Breast epithelium (tissue), 3 donors: ENCODE data around the gene VGLL4.

ENCODE experiments used
- CTCF ChIP-seq, 3 donors: fragments of 450-650 bp; IDR thresholded peaks; one replicate each; pipeline ENCODE4 v1.5.1; 2016 to 2017; ENCODE audit warnings: antibody characterized with exemption in 3 of 3, mild to moderate bottlenecking in 3 of 3, moderate library complexity in 3 of 3
- POLR2A ChIP-seq: fragments of 450-650 bp; IDR thresholded peaks from one replicate; pipeline ENCODE4 v1.6.1; 2016; ENCODE audit warnings: antibody characterized with exemption, mild to moderate bottlenecking, moderate library complexity

DNA sequence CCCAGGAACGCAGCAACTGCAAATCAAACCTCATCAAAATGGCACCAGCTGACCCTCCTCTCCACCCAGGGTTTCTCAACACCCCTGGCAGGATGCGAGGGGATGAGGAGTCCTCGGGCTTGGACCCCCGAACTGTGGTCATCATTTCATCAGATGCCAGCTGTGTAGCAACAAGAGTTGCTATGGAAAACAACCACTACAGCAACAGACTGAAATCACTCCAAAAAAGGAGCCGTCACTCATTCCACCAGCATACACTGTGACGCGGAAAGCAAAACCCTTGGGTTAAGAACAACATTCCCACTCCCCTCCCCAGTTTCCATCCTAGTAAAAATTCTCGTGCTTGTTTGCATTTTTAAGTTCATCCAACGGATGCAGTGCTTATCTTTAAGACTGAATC, 40.1 kb downstream of the VGLL4 start:
- no peak for TF ChIP-seq POLR2A
- TF ChIP-seq CTCF (IDR thresholded peaks at IDR 0.05), result no peak
